ENCODE results near the gene CYP3A7.

DNA sequence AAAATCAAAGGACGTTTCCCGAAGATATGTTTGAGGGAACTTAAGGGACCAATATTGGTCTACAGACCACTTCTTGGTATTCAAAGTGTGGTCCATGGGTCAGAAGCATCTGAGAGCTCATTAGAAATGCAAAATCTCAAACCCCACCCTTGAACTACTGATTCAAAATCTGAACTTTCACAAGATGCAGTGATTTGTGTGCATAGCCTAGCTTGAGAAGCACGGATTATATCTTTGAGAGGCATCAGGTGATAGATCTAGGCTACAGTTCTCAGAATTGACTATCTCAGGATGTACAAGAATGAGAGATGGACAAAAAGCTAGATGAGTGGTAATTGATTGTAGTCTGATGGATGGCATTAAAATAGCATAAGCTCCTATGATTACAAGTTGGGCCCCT is 29.5 kb upstream of the CYP3A7 start:
- TF ChIP-seq, protein P1, sequence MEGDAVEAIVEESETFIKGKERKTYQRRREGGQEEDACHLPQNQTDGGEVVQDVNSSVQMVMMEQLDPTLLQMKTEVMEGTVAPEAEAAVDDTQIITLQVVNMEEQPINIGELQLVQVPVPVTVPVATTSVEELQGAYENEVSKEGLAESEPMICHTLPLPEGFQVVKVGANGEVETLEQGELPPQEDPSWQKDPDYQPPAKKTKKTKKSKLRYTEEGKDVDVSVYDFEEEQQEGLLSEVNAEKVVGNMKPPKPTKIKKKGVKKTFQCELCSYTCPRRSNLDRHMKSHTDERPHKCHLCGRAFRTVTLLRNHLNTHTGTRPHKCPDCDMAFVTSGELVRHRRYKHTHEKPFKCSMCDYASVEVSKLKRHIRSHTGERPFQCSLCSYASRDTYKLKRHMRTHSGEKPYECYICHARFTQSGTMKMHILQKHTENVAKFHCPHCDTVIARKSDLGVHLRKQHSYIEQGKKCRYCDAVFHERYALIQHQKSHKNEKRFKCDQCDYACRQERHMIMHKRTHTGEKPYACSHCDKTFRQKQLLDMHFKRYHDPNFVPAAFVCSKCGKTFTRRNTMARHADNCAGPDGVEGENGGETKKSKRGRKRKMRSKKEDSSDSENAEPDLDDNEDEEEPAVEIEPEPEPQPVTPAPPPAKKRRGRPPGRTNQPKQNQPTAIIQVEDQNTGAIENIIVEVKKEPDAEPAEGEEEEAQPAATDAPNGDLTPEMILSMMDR (IDR thresholded peaks at IDR 0.05; ENCODE audit: low read depth, low read length, poor library complexity, severe bottlenecking), result no peak
- TF ChIP-seq EZH2phosphoT487 (IDR thresholded peaks at IDR 0.05; ENCODE audit: borderline replicate concordance, low read length), result no peak

All from DOHH2 (cell line).